ENCODE results near the gene SLC25A22.

- TF ChIP-seq CTCF (IDR thresholded peaks at IDR 0.05) (no peak), EZH2 (IDR thresholded peaks at IDR 0.05; ENCODE audit: borderline replicate concordance, insufficient read depth, low read depth, low read length, poor library complexity, severe bottlenecking) (no peak)
These were observed 2.4 kb upstream of the SLC25A22 start for GRCh38 chr11:800473-800872.
